Activated T-cell treated with anti-CD3 and anti-CD28 coated beads, Interleukin-2, amount 50 U/mL, for 72 hours (primary cell): ENCODE data around the gene PARD3B. TPM values are rescaled to one million over a fixed set of nuclear protein-coding genes. Genes with fewer than 3 reads are reported as not detected.

Source experiments
- ATAC-seq, 2 donors: fragments of 150-1000 bp; cut with Tn5 transposase; replicated peaks in 1 of 2; 2 replicates each; pipeline ENCODE4 v1.10.0; 2021; ENCODE audit warnings: moderate library complexity in 2 of 2, mild to moderate bottlenecking in 1 of 2
- DNase-seq, 2 donors: peaks; one replicate each; pipeline ENCODE4 v3.0.0; 2021 to 2022; ENCODE audit warnings: mixed read lengths in 1 of 2
- H3K27ac Mint-ChIP-seq: one replicate; pipeline ENCODE4 v1.8.0; 2022; ENCODE audit warnings: mild to moderate bottlenecking, moderate library complexity, mixed read lengths
- H3K27me3 Mint-ChIP-seq: one replicate; pipeline ENCODE4 v1.8.0; 2022; ENCODE audit warnings: low read depth, mixed read lengths
- H3K36me3 Mint-ChIP-seq, 2 donors: one replicate each; pipeline ENCODE4 v1.8.0; 2022; ENCODE audit warnings: mixed read lengths in 2 of 2, mild to moderate bottlenecking in 1 of 2; ENCODE audit not compliant: insufficient read depth in 2 of 2
- H3K4me1 Mint-ChIP-seq: one replicate; pipeline ENCODE4 v1.8.0; 2022; ENCODE audit warnings: low read depth, mixed read lengths
- H3K4me3 Mint-ChIP-seq, 2 donors: one replicate each; pipeline ENCODE4 v1.8.0; 2022; ENCODE audit warnings: mild to moderate bottlenecking in 2 of 2, mixed read lengths in 2 of 2, moderate library complexity in 2 of 2
- H3K9me3 Mint-ChIP-seq, 2 donors: one replicate each; pipeline ENCODE4 v1.8.0; 2022; ENCODE audit warnings: mixed read lengths in 2 of 2
- total RNA-seq, 2 donors: library from RNA; stranded (reverse); gene quantifications; one replicate each; pipeline ENCODE4 v1.2.3, GENCODE V29; 2022

The PARD3B gene
- total RNA-seq, 2 donors from 2014 or later = 0.74 to 0.96 TPM

DNA sequence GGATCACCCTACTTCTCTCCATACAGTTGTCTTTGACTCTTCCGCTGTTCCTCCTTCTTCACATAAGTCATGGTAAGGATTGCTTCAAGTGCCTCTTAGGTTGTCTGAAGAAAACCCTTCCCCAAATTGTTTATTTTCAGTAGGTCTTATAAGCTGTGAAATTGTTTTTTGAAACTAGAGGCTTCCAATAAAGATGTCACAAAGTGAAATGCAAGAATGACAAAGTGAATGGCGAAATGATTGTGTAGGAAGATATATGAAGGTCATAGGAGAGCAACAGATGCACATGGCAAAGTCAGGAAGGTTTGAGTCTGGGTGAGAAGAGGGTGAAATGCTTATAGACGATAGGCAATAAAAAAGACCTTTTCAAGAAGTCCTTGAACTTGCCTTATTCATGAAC lies 548.8 kb downstream of the PARD3B start:
- peaks cover 2 to 4% of the 10 kb centered on the region in 2 donors for H3K9me3 Mint-ChIP-seq
- H3K27me3 Mint-ChIP-seq = no peaks in the 10 kb centered on the region
- no peak overlapping the region for H3K27ac Mint-ChIP-seq
- no peaks in the 10 kb centered on the region for H3K36me3 Mint-ChIP-seq
- H3K4me1 Mint-ChIP-seq = peaks cover 14% of the 10 kb centered on the region
- H3K4me3 Mint-ChIP-seq = no peak overlapping the region
- ATAC-seq (no peak), DNase-seq (no peak)

GRCh38 chr2:205103699-205104098 lies 558.4 kb downstream of the PARD3B start:
- H3K27me3 Mint-ChIP-seq = no peaks in the 10 kb centered on the region
- peaks cover 0 to 2% of the 10 kb centered on the region in 2 donors for H3K36me3 Mint-ChIP-seq

GRCh38 chr2:205107810-205108209 lies 562.5 kb downstream of the PARD3B start:
- Mint-ChIP-seq H3K4me1 (no peaks in the 10 kb centered on the region), H3K4me3 (no peak overlapping the region), H3K36me3 (no peaks in the 10 kb centered on the region), H3K27ac (no peak overlapping the region), H3K9me3 (peaks cover 0 to 2% of the 10 kb centered on the region in 2 donors), H3K27me3 (no peaks in the 10 kb centered on the region)
- no peak for ATAC-seq
- DNase-seq = no peak

More at GRCh38 chr2:205103699-205104098, 558.4 kb downstream of the PARD3B start:
- ATAC-seq = no peak
- no peak overlapping the region for H3K27ac Mint-ChIP-seq
- no peak for DNase-seq
- H3K4me1 Mint-ChIP-seq = no peaks in the 10 kb centered on the region
- H3K9me3 Mint-ChIP-seq = no peaks in the 10 kb centered on the region
- no peak overlapping the region for H3K4me3 Mint-ChIP-seq

DNA sequence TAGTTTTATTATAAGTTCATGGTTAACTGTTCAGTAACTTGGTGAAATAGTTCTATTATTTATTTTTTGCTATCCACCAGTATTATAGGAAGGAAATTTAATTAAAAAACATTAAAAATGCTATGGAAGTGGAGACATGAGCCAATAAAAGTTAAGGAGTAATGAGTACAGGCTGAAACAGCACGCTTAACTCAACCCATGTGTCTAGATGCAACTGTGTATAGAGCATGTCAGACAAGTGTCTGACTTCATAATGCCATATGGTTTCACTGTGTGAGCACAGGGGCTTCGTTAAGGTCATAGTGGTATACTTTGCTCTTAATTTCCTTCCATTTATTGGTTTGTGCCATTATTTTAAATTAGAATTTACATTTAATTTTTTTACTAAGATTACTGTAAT lies 570.2 kb downstream of the PARD3B start:
- no peak for ATAC-seq
- H3K27me3 Mint-ChIP-seq = no peaks in the 10 kb centered on the region

GRCh38 chr2:205117125-205117524 lies 571.9 kb downstream of the PARD3B start:
- Mint-ChIP-seq H3K4me1 (peaks cover 5% of the 10 kb centered on the region), H3K9me3 (peaks cover 0 to 1% of the 10 kb centered on the region in 2 donors), H3K36me3 (peaks cover 0 to 2% of the 10 kb centered on the region in 2 donors), H3K4me3 (no peak overlapping the region), H3K27me3 (no peaks in the 10 kb centered on the region), H3K27ac (no peak overlapping the region)
- no peak for DNase-seq
- no peak for ATAC-seq

More for the DNA sequence above, 570.2 kb downstream of the PARD3B start:
- Mint-ChIP-seq H3K4me1 (peaks cover 5% of the 10 kb centered on the region), H3K27ac (no peak overlapping the region), H3K4me3 (no peak overlapping the region), H3K9me3 (peaks cover 0 to 3% of the 10 kb centered on the region in 2 donors), H3K36me3 (peaks cover 0 to 2% of the 10 kb centered on the region in 2 donors)
- DNase-seq = no peak

DNA sequence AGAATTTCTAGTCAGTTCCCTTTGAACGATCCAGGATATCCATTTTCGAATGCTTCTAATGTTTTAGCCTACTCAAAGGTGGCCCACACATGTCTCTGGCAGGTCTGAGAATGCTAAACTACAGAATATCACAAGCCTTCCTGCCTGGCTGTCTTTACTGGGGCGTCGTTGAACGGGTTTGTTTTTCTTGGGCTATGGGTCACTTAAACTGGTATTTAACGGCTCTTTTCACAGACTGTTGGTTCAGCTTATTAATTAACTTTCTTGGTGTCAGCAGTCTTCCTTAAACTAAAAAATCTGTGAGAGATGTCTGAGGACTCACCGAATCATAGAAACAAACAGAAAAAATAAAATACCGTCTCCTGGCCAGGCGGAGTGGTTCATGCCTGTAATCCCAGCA lies 573.9 kb downstream of the PARD3B start:
- DNase-seq = no peak
- no peak overlapping the region for H3K27ac Mint-ChIP-seq
- no peak overlapping the region for H3K4me3 Mint-ChIP-seq

DNA sequence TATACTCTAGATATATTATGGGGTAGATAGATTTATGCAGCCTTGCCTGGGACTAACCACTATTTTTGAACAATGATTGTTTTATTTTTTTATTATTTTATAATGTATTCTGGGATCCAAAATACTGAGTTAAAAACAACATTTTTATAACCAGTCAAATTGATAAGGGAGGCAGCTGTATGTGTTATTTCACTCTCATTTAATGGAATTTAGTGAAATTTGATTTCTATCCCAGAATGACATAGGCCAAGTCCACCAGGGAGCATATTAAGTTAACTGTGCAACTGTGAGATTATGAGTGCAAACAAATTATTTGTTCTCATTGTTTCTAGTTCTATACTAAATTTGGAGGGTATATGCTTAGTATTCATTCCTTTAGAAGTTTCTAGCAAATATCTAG lies 583.5 kb downstream of the PARD3B start:
- no peak overlapping the region for H3K27ac Mint-ChIP-seq
- H3K4me3 Mint-ChIP-seq = no peak overlapping the region
- peaks cover 0 to 2% of the 10 kb centered on the region in 2 donors for H3K9me3 Mint-ChIP-seq
- peaks cover 16% of the 10 kb centered on the region for H3K4me1 Mint-ChIP-seq
- no peak for DNase-seq
- no peak for ATAC-seq
- H3K27me3 Mint-ChIP-seq = no peaks in the 10 kb centered on the region
- H3K36me3 Mint-ChIP-seq = no peaks in the 10 kb centered on the region

More for the DNA sequence above, 573.9 kb downstream of the PARD3B start:
- no peaks in the 10 kb centered on the region for H3K27me3 Mint-ChIP-seq
- peaks cover 0 to 1% of the 10 kb centered on the region in 2 donors for H3K9me3 Mint-ChIP-seq
- no peak for ATAC-seq
- peaks cover 5% of the 10 kb centered on the region for H3K4me1 Mint-ChIP-seq
- peaks cover 0 to 2% of the 10 kb centered on the region in 2 donors for H3K36me3 Mint-ChIP-seq

DNA sequence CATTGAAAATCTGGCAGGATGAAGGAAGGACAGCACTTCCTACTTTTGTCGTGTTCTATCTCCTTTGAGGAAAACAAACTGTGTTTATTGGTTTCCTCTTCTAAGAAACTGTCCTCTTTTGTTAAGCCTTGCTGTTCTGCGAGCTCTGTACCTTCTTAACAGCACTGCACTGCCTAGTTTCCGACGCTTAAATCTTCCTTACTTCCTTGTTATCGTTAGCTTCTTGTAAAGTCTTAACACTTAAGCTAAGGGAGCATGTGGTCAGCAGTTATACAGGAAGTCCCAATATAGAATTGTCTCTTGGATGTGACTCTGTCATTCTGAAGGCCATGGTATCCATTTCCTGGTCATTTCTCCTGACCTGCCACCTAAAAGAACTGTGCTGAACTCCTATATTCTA lies 584.3 kb downstream of the PARD3B start:
- peak overlapping the region; percentile 6 for H3K27ac Mint-ChIP-seq
- ATAC-seq (no peak), DNase-seq (no peak)
- H3K27me3 Mint-ChIP-seq = no peaks in the 10 kb centered on the region
- H3K4me1 Mint-ChIP-seq = peaks cover 16% of the 10 kb centered on the region
- H3K36me3 Mint-ChIP-seq = no peaks in the 10 kb centered on the region
- H3K9me3 Mint-ChIP-seq = peaks cover 0 to 2% of the 10 kb centered on the region in 2 donors
- H3K4me3 Mint-ChIP-seq = no peak overlapping the region

- DNase-seq = no peak
- Mint-ChIP-seq H3K4me1 (peaks cover 16% of the 10 kb centered on the region), H3K36me3 (no peaks in the 10 kb centered on the region), H3K27ac (no peak overlapping the region), H3K4me3 (no peak overlapping the region), H3K9me3 (peaks cover 0 to 2% of the 10 kb centered on the region in 2 donors), H3K27me3 (no peaks in the 10 kb centered on the region)
- ATAC-seq = no peak
Observed at GRCh38 chr2:205130111-205130829, 585.0 kb downstream of the PARD3B start.

GRCh38 chr2:205133544-205133943 lies 588.3 kb downstream of the PARD3B start:
- DNase-seq (no peak), ATAC-seq (no peak)
- Mint-ChIP-seq H3K36me3 (no peaks in the 10 kb centered on the region), H3K4me3 (no peak overlapping the region), H3K27me3 (no peaks in the 10 kb centered on the region), H3K4me1 (peaks cover 16% of the 10 kb centered on the region), H3K9me3 (no peaks in the 10 kb centered on the region), H3K27ac (no peak overlapping the region)

DNA sequence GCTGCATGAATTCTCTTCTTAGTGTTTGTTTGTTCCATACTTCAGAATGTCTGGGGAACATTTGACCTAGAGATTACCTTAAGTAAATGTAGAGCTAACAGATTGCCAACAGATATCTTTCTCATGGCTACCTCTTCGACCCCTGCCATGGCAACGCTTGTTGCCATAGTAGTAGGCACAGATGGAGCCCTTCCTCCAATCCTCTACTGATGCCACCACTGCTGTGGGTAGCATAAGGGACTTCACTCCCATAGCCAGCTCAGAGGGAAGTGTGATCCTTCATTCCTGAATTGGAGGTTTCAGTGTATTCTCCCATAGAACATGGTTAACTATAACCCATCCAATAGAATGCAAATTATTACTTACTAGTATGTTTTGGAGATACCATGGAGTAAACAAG lies 593.5 kb downstream of the PARD3B start:
- DNase-seq = no peak
- ATAC-seq = no peak
- no peak overlapping the region for H3K27ac Mint-ChIP-seq
- no peak overlapping the region for H3K4me3 Mint-ChIP-seq
- peaks cover 6% of the 10 kb centered on the region for H3K4me1 Mint-ChIP-seq
- no peaks in the 10 kb centered on the region for H3K36me3 Mint-ChIP-seq
- H3K9me3 Mint-ChIP-seq = peaks cover 0 to 2% of the 10 kb centered on the region in 2 donors
- H3K27me3 Mint-ChIP-seq = no peaks in the 10 kb centered on the region

DNA sequence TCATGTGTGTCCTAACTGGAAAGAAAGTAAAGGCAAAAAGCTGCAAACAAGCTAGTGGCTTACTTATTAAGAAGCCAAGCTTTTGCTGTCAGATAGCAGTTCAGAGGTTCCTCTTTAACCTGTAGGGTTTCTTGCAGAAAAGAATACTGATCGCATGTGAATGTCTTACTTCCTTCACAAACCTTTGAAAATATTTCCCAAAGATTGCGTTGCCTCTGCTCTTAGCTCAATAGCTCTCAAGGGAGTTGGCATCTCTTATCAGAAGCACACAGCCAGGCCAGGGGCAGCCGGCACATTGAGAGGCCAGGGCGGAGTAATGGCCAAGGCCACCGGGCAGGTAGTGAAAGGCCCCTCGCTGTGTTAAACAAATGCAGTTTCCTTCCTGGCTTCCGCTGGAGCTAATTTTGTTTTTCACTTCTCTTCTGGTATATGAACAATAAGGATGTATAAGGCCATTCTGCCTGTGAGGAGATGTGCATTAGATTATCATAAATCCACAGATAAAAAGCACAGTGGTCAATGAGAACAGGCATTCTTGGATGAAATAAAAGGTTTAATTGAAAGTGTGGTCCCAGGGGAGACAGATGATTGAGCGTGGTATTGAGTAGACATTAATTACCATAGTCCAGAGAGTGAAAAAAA lies 594.7 kb downstream of the PARD3B start:
- no peak overlapping the region for H3K27ac Mint-ChIP-seq
- no peaks in the 10 kb centered on the region for H3K36me3 Mint-ChIP-seq
- H3K4me1 Mint-ChIP-seq = peaks cover 6% of the 10 kb centered on the region
- ATAC-seq = no peak
- H3K27me3 Mint-ChIP-seq = no peaks in the 10 kb centered on the region
- peaks cover 0 to 2% of the 10 kb centered on the region in 2 donors for H3K9me3 Mint-ChIP-seq
- no peak for DNase-seq
- no peak overlapping the region for H3K4me3 Mint-ChIP-seq

- no peak for DNase-seq
- Mint-ChIP-seq H3K27me3 (no peaks in the 10 kb centered on the region), H3K4me1 (peaks cover 6% of the 10 kb centered on the region), H3K36me3 (no peaks in the 10 kb centered on the region), H3K4me3 (no peak overlapping the region), H3K27ac (no peak overlapping the region), H3K9me3 (peaks cover 0 to 2% of the 10 kb centered on the region in 2 donors)
- no peak for ATAC-seq
Observed at GRCh38 chr2:205141381-205141780, 596.1 kb downstream of the PARD3B start.
